HG02870 (cell line): ENCODE data around the gene CTTNBP2.
A peak's percentile ranks its signal among the peaks of the same experiment; 100 is the strongest.

Experiments used
- ATAC-seq: cut with Tn5 transposase; IDR thresholded peaks from one replicate; pipeline ENCODE4 v1.9.1; 2021; ENCODE audit warnings: mild to moderate bottlenecking, moderate library complexity; ENCODE audit not compliant: unreplicated experiment

CTTNBP2 gene

DNA sequence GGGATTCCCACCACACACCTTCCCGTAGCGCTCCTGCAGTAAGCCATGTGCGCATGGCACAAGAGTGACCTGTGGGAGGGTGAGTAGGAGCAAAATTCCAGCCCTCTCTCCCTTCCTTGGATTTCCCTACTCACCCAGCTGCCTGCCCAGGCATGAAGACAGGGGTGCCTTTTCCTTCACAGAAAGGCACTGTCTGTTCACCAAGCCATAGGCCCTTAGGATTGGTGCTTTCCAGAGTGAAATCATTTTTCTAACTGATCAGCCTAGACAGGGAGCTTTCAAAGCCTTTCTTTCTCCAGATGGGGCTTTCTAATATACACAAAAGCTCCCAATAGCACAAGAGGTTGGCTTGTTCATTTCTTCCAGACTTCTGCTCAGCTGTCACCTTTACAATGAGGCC, 79.7 kb downstream of the CTTNBP2 start:
- ATAC-seq = no peak

DNA sequence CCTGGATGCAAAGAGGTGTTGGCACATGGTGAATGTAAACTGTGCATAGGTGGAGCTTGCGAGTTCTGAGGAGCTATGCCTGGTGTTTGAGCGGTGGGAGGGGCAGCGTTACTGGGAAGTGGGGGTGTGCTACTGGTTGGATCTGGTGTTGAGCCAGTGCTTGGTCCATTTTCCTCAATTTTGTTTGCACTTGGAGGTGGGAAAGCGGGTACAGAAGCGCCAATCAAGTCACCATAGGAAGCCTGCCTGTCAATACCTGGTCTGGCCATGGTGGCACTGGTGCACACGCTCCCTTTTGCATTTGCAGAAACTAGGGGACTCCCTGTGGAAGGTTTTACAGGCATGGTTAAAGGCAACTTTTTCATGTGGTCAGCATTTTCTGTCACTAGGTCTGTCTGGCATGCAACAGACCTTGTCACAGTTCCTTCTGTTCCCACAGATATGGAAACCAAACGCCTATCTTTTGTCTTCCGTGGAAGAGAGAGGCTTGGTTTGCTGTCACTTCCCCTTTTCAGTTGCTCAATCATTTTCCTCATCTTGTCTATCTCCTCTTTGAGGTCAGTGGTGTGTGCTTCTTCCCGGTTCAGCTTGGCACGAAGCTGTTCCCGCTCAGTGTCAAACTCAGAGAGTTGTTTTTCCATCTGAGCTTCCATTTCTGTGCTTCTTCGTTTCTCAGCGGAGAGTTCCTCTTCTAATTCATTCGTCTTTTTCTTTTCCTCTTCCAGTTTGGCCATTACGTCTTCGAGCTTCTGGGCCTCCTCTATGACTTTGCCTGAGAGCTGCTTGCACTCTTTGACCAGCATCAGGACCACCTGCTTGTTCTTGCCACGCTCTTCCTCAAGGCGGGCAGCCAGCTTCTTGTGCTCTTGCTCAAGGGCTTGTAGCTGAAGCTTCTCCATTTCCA, 81.1 kb downstream of the CTTNBP2 start:
- peak; percentile 70 for ATAC-seq

DNA sequence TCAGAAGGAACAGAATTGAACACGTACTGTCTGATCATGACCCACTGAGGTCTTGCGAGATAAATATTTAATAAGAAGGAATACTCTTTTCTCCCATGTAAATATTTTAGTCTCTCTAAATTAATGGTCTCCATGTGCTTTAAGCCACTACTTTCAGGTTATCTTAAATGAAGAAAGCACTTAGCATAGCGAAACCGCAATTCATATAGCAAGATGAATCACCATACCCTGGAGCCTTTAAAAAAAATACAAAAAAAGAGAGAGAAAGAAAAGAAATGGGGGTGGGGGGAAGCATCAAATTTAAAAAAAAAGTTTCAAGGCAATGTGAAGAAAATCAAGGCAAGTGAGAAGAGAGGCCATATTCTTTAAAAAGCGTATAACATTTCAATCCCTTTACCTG, 82.5 kb downstream of the CTTNBP2 start:
- no peak for ATAC-seq

DNA sequence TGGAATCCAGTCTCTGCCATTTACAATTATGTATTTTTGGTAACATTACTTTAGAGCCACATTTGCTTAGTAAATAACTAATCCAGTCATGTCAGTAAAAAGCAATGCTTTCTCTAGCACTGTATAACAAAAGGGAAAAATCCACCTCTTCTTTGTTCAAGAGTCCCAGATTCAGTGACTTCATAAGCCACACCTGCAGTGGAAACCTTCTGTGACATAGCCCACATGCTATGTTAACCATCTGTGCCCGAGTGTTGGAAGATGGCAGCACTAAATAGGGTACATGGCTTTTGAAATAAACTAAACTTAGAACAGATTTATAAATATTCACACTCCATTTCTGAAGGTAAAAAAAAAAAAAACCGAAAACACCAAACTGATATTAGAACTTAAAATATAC, 83.0 kb downstream of the CTTNBP2 start:
- no peak for ATAC-seq

DNA sequence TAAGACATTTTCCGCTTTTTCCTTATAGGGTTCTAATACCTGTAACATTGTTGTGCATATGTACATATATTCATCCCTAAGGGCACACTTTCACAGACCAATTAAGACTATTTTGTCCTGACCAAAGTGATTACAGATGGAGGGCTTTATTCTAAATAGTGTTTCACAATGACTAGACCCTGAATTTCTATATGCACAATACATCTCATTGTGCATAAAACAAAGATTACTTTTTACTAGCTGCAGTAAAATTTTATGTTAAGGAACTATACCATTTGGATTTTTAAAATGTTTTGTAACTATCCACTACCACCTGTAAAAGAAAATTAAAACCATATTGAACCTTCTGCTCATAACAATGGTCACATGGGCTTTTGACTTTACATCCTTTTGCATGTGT, 87.8 kb downstream of the CTTNBP2 start:
- ATAC-seq = no peak

DNA sequence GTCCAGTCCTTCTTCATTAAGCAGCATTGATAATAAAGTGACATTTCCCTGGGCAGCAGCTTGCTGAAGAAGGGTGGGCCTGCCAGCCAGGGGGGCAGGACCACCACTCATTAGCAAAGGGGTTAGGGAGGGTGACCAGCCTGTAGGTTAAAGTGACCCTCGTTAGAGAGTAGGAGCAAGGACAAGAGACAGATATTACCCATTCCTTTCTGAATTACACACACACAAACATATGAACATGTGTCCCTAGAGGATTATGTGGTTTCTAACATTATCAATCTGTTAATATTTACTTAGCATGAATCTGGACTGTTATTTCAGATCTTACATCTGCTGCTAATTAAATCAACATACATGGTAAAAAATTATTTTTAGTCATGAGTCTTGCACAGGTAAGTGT, 88.9 kb downstream of the CTTNBP2 start:
- no peak for ATAC-seq

DNA sequence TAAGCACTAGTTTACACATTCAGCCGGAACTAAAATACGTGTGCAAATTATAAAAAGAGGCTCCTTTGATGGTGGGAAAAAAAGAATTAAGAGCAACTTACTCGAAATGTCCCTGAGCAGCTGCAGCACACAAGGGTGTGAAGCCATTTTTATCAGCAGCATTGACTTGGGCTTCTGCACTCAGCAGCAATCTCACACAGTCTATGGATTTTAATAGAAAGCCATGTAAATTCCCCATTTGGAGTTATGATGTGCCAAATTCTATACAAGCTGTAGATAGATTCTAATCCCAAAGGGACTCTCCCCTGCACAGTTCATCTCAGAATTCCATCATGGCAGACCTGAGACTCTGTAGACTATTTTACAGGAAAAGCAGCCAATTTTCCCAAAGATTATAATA, 90.5 kb downstream of the CTTNBP2 start:
- no peak for ATAC-seq

DNA sequence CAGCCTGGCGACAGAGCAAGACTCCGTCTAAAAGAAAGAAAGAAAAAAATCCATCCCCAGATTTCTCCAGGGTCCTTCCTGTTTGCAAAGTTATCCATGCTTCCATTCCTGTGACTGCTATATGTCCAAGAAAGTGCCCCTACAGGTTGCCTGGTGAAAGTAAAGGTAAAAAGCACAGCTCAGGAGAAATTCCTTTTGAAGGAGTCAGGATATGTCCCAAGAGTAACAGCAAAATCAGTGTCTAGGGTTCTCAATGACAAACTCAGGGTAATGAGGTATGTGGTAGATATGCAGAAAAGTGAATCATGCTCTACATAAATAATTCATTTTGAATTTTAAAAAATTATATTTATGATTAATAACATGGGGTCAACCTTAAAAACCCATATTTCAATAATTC, 91.5 kb downstream of the CTTNBP2 start:
- no peak for ATAC-seq

DNA sequence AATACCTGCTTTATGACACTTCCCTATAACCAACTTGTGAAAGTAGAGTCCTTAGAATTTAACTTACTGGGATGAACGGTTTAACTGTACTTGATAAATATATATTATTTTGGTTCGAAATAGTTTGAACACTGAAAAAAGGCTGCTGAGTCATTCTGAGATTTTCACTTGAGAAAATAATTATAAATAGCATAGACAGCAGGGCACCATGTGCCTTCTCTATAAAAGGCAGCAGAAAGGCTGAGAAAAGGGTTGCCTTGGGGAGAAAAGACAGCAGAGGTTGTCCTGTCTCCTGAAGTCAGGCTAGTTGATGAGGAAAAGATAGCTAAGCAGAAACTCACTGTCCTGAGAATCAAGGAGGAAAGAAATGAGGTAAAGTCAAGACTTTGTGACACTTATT, 92.4 kb downstream of the CTTNBP2 start:
- peak; percentile 77 for ATAC-seq

DNA sequence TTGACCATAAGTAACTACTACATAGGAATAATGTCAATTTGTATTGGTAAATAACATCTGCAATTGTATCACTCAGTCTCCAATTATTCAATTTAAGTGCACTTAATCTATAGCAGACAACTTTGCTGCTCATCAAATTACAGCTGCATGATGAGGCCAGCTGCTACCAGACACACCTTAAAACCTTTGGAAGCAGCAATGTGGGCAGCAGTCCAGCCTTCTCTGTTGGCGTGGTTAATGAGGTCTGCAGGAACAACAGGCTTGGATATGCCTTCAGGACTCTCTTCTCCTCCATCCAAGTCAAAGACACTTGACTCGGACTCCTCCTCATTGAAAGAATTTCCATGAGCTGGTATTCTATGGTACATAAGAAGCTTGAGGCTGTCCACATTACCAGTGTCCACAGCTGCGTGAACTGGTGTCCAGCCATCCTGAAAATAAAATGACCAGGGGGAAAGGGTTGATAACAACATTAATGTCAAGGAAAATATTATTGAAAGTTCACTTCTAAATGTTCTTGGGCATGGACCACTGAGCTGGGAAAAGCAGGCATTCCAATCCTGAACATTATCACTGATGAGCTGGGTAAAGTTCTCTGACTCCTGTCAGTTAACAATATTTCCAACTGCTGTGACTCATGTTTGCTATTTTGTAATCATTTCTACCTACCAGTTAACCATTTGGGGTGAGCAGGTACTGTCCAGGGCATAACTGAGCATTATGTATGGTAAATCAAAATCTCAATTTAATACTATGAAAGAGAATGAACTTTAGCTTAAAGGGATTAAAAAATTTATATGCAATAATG, 95.7 kb downstream of the CTTNBP2 start:
- ATAC-seq = no peak

DNA sequence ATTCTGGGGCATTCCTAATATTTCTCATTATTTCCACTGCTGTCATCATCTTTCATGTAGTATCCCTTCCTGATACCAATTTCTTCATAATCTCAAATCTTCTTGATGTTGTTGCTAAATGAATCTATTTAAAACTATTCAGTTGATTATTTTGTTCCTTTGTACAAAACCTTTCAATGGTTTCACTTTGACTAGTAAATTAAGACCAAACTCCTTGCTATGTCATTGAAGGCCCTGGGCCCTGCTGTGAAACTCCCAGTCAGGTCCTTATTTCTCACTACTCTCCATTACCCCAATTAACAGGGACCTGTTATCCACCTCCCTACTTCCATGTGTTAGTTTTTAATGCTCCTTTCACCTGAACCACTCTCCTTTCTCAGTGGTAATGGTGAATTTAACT, 97.0 kb downstream of the CTTNBP2 start:
- peak; percentile 40 for ATAC-seq

DNA sequence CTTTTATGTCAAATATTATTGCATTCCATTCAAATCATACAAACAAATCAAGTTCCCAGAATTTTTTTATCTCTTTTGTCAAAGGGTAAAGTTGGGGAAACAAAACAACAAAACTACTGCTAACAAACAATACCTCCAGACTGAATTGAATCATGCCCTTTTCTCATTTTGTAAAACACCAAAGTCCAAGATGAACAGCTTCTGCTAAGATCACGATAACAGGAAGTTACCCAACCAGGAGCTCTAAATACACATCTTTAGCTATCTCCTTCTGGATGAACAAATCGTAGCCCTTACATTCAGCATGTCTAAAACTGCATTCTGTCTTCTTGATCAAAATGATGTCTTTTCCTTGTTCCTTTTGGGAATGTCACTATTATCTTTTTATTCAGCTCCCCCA, 97.4 kb downstream of the CTTNBP2 start:
- ATAC-seq = no peak

DNA sequence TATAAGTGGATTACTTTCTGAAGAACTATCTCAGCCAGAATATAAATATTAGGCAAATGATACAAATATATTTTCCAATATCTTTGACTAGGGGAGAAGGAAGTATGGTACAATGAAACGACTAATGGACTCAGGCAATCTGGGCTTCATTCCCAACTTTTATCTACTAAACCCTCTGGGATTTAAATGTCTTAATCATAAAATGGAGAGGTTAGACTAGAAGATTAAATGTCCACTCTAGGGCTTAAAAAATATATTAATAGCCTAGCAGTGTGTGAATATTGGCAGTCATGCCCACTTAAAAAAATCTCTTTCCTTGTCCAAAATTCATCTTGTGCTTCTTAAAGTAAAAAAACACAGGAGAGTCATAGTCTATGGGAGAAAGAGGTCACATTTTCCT, 98.3 kb downstream of the CTTNBP2 start:
- no peak for ATAC-seq

DNA sequence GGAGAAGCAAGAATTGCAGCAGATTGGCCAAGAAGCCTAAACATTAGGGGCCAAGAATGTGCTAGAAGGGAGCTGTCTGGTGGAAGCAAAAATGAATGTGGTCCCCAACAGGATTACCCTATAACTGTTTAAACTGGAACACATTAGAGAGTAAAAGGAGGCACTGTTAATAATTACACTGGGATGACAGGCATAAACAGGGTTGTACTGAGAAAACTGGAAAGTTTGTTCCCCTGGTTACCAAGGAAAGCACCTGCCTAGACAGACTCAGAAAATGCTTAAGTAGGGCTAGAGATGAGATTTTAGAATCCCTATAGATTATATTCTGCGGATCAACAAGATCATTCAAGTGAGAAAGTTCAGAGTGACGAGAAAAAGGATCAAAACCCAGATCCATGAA, 100.8 kb downstream of the CTTNBP2 start:
- ATAC-seq = no peak

DNA sequence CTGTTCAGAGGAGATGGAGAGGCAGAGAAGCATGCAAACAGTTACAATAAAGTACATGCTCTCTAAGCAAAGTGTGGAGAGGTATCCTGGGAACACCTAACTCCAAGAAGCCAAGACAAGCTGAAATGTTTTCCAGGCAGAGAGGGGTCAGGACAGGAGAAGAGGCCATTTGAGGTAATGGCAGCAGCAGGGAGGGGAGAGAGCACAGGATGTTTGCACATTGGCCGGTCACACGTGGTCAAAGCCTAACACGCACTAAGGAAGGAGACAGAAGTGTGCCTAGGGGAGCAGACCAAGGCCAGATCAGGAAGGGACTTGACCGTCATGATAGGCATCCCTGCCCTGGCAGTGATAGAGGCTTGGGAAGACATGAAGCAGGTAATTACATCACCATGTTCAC, 101.5 kb downstream of the CTTNBP2 start:
- ATAC-seq = no peak

DNA sequence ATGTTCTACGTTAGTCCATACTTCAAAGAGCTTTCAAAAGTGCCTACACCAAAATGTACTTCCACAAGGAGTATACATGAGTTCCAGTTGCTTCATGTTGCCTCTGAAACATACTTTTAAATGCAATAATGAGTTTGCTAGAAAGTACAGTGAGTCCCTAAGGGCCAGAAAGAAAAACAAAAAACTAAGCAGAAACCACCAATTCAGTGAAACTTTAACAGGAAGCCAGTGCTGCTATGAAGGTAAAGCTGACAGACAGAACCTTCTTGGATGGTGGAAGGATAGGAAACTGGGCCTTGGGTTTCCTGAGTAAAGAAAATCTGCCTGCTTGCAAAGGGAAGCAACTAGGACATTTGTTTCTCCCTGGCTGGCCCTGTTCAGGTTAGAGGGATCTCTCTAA, 104.2 kb downstream of the CTTNBP2 start:
- no peak for ATAC-seq

DNA sequence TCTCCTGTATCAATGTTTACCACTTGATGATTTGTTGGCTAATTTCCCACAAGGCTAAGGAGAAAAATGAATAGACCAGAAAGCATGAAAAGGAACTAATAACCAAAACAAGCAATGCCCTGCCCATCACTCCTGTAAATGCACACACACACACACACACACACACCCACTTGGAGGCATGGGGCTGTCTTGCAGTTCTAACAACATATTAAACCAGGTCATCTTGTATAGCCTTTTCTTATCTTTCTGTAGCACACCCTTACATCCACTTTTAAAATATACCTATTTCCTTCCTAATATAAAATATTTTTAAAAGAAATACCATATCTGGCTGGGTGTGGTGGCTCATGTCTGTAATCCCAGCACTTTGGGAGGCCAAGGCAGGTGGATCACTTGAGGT, 105.3 kb downstream of the CTTNBP2 start:
- ATAC-seq = no peak

DNA sequence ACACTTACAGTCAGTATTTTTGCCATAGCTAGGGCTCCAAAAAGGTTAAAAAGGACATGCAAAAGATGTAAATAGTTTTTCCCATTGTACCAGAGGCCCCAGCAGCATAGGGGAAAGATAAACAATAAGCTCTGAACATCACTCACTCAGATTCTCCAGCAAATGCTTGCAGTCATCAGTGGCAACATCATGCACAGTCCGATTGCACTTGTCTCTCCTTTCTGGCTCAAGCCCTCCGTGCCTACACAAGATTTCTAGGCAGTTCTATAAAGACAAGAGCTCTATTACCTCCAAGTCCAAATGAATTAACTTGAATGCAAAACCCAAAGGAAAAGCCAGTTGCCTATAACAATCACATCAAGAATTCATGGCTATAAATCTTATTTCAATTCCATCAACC, 106.3 kb downstream of the CTTNBP2 start:
- ATAC-seq = no peak

DNA sequence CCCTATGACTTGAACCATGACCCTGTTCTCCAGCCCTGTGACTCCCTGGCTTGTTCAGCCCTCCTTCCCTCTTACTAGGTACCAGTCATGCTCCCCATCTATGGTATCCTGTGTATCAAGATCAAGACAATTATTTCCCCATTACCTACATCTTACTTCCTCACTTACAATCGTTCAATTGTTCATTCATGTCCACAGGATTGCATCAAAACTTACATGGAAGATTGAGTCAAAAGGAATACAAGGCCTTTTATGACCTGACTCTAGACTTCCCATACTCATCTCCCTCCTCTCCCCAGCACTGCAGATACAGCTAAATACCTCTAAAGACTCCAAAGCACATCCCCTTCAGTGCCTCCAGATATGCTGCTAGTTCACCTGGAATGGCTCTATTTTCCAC, 109.2 kb downstream of the CTTNBP2 start:
- ATAC-seq = no peak

DNA sequence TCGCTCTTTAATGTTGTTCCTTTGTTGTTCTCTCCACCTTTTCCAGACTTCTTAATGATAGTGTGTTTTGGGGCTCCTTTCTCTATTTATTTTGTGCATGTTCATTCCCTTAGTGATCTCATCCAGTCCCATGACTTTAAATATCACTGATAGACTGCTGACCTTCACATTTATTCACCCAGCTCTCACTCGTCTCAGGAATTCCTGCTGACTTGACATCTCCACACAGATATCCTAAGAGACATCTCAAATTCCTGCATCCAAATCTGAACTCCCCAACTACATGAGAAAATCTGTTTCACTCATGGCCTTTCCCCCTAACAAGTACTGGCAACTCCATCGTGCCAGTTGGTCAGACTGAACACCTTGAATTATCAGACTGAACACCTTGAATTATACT, 111.2 kb downstream of the CTTNBP2 start:
- no peak for ATAC-seq

DNA sequence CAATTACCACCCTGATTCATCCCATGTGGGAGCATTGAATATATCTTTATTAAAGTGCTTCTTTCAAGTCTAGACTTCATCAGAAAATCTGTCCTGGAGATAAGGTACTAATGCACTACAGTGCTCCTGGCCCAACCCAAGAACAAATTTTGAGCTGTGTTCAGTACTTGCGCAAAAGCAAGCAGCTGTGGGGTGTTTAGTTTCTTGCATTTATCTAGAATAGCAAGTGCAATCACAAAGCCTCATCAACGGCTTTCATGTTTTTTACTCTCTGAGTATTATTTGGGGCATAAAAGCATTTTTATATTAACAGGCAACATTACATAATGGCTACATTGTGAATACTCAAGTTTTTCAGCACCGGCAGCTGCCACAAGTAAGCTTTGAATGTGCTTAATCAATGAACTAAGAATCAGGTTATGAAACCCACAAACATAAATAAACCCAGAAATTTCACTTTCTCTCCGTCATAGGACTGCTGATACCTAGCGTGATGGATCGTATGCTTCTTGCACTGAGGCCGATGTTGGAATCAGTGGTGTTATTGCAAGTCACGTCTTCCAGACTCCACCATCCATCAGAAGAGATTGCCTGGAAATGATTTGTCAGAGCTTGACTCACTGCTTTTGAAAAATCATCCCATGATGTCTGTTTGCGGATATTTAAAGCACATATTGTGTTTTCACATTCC, 113.1 kb downstream of the CTTNBP2 start:
- ATAC-seq = no peak

DNA sequence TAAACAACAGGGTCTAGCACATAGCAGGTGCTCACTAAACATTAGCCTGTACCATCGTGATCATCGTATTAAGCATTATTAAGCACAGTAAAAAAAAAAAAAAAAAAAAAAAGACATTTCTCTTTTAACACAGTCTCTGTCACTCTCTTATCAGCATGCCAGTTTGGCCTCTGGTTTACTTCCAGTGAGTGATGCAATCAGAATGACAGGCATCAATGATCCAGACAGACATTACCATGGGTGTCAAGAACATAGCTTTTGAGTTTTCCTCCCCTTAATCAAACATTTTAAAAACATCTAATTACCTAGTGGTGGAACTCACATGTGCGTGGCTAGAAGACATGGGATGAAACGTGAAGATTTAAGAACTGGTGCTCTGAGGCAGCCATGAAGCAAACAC, 115.8 kb downstream of the CTTNBP2 start:
- no peak for ATAC-seq
